Retinal pigment epithelial cell (primary cell): ENCODE data around the gene LAMA2.

Experiments used
- DNase-seq: peaks from one replicate; pipeline ENCODE4 v3.0.0-alpha.2; 2010; ENCODE audit warnings: low read depth
- H3K4me3 ChIP-seq: 2 replicates; pipeline ENCODE4 v1.5.1; 2011; ENCODE audit warnings: mild to moderate bottlenecking, low read length, control low read depth, moderate library complexity
- CTCF ChIP-seq: conservative IDR thresholded peaks from 2 replicates; pipeline ENCODE4 v1.5.1; 2011; ENCODE audit warnings: low read depth, low read length, control low read depth, inconsistent platforms

The LAMA2 gene

GRCh38 chr6:129236001-129236517 lies 353.1 kb downstream of the LAMA2 start:
- DNase-seq: no peak
- no peak for TF ChIP-seq CTCF
- no peak overlapping the region for H3K4me3 ChIP-seq

GRCh38 chr6:129238991-129239390 lies 356.1 kb downstream of the LAMA2 start:
- TF ChIP-seq CTCF: no peak
- no peak overlapping the region for H3K4me3 ChIP-seq
- no peak for DNase-seq

GRCh38 chr6:129239825-129240491 lies 357.0 kb downstream of the LAMA2 start:
- no peak for TF ChIP-seq CTCF
- no peak for DNase-seq
- H3K4me3 ChIP-seq: no peak overlapping the region

- DNase-seq: no peak
- TF ChIP-seq CTCF: no peak
- no peak overlapping the region for H3K4me3 ChIP-seq
Measured at GRCh38 chr6:129240492-129240853, 357.5 kb downstream of the LAMA2 start.

DNA sequence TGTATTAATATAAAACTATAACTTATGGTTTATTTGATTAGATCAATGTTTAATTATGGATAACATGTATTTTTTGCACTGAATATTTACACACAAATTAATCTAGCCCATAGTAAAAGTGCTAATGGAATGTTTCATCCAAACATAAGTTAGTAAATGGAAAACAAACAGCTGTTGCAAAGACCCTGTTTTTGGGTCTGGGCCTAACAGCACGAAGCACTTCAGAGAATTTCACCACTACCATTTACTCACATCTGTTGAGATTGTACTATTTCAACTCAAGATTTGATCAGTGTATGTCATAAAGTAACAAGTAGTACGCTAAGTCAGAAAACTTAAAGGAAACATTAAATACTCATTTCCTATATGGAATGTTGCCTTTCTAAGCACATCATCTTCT lies 359.6 kb downstream of the LAMA2 start:
- no peak for TF ChIP-seq CTCF
- no peak for DNase-seq
- H3K4me3 ChIP-seq: no peak overlapping the region

GRCh38 chr6:129243377-129243776 lies 360.4 kb downstream of the LAMA2 start:
- H3K4me3 ChIP-seq: no peak overlapping the region
- DNase-seq: no peak
- no peak for TF ChIP-seq CTCF

DNA sequence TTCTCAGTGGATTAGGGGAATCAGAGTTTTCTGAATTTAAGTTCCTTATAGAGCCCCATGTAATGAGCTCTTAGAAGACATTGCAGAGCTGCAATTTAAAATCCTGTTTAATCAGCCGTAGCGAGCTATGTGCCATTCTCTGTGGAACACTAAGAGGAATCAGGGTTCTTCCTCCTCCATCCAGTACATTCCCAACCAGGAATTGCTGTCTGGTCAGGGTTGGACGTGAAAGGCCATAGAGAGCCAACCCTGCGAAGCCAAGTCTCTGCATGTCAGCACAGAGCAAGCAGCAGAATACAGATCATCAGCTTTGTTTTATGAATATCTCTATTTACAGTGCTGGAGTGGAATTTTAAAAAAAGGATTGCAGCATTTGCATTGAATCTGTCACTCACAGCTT lies 366.0 kb downstream of the LAMA2 start:
- no peak overlapping the region for H3K4me3 ChIP-seq
- DNase-seq: no peak
- no peak for TF ChIP-seq CTCF
